NB4 (cell line): Measurements from ENCODE around the gene OXT.
A peak's percentile ranks its signal among the peaks of the same experiment; 100 is the strongest.
"Not testable (repeated sequence)": the region's sequence is repeated elsewhere in the genome, so short reads cannot be mapped to it uniquely, and the experiment has no call there.

Experiments used
- DNase-seq: peaks from one replicate; pipeline ENCODE4 v3.0.0; 2010; ENCODE audit warnings: low read depth
- H3K4me3 ChIP-seq: one replicate; pipeline ENCODE4 v1.5.1; 2011; ENCODE audit warnings: mild to moderate bottlenecking, low read depth, low read length, moderate library complexity
- CTCF ChIP-seq: IDR thresholded peaks from one replicate; pipeline ENCODE4 v1.5.1; 2012; ENCODE audit warnings: low read depth, low read length
- MAX ChIP-seq: IDR thresholded peaks from 2 replicates; pipeline ENCODE4 v1.6.1; 2011; ENCODE audit warnings: low read depth, low read length
- MYC ChIP-seq: IDR thresholded peaks from 2 replicates; pipeline ENCODE4 v1.6.1; 2011; ENCODE audit warnings: low read depth, low read length
- POLR2A ChIP-seq: IDR thresholded peaks from 2 replicates; pipeline ENCODE4 v1.6.1; 2011; ENCODE audit warnings: mild to moderate bottlenecking; ENCODE audit not compliant: insufficient read length; ENCODE audit errors: extremely low read depth

The OXT gene

GRCh38 chr20:3111995-3112394, 40.6 kb downstream of the OXT start:
- TF ChIP-seq CTCF (no peak), MAX (no peak), MYC (no peak)
- no peak for DNase-seq
- H3K4me3 ChIP-seq = no peak overlapping the region

DNA sequence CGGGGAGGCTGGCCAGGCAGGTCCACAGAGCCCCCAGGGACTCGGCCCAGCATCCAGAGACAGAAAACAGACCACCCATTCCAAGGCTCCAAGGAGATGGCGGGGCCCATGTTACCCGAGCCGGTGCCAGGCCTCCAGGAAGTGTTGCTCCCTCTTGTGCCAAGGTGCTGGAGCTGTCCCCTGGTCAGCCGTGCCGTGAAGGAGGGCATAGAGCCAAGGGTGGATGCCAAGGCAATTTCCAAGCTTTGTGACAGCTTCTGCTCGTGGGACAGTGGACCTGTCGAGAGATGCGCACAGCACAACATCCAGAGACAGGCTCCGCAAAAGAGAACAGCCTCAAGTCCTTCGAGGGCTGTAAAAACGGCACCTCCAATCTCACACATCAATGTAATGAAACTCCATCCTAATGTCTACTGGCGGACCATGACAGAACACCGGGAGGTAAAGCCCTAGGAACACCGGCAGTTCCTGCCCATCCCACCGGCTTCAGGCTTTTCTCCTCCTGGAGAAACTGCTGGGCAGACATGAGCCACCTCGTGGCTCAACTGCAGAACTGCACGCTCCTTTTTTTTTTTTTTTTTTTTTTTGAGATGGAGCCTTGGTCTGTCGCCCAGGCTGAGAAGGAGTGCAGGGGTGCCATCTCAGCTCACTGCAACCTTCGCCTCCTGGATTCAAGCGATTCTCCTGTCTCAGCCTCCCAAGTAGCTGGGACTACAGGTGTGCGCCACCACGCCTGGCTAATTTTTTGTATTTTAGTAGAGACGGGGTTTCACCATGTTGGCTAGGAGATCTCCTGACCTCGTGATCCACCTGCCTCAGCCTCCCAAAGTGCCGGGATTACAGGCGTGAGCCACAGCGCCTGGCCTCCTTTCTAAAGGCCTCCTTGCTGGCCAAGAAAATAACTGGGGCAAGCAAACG, 44.0 kb downstream of the OXT start:
- peak; percentile 71 for TF ChIP-seq MAX
- no peak for TF ChIP-seq MYC
- peak; percentile 82 for TF ChIP-seq CTCF
- DNase-seq = peak; percentile 52
- no peak overlapping the region for H3K4me3 ChIP-seq

GRCh38 chr20:3116341-3116740, 44.9 kb downstream of the OXT start:
- TF ChIP-seq CTCF = no peak
- no peak for TF ChIP-seq MAX
- DNase-seq = no peak
- no peak overlapping the region for H3K4me3 ChIP-seq

- not testable (repeated sequence) for H3K4me3 ChIP-seq
- peak; percentile 81 for DNase-seq
- peak; percentile 68 for TF ChIP-seq CTCF
Observed at GRCh38 chr20:3117839-3118379, 46.5 kb downstream of the OXT start.

GRCh38 chr20:3119044-3119443, 47.6 kb downstream of the OXT start:
- H3K4me3 ChIP-seq = no peak overlapping the region
- no peak for DNase-seq
- TF ChIP-seq MYC (no peak), POLR2A (no peak), MAX (no peak), CTCF (no peak)

GRCh38 chr20:3121271-3121911, 50.0 kb downstream of the OXT start:
- TF ChIP-seq MAX (no peak), MYC (no peak), POLR2A (no peak), CTCF (no peak)
- DNase-seq = peak; percentile 17
- H3K4me3 ChIP-seq = no peak overlapping the region
